ENCODE data around the gene NOXA1. TPM values are rescaled to one million over a fixed set of nuclear protein-coding genes. Genes with fewer than 3 reads are reported as not detected.
"Not testable (repeated sequence)": the region's sequence is repeated elsewhere in the genome, so short reads cannot be mapped to it uniquely, and the experiment has no call there.

The NOXA1 gene
- total RNA-seq, 4 donors from 2014 or later, result 3.1 to 5.6 (median 4.4) TPM

- intact Hi-C loops (cut with DNase I; ENCODE audit: low total_unique reads), result no loop called here
- H3K4me3 ChIP-seq (ENCODE audit: low read depth, poor library complexity, severe bottlenecking), result no peak overlapping the region
- TF ChIP-seq, protein P1, sequence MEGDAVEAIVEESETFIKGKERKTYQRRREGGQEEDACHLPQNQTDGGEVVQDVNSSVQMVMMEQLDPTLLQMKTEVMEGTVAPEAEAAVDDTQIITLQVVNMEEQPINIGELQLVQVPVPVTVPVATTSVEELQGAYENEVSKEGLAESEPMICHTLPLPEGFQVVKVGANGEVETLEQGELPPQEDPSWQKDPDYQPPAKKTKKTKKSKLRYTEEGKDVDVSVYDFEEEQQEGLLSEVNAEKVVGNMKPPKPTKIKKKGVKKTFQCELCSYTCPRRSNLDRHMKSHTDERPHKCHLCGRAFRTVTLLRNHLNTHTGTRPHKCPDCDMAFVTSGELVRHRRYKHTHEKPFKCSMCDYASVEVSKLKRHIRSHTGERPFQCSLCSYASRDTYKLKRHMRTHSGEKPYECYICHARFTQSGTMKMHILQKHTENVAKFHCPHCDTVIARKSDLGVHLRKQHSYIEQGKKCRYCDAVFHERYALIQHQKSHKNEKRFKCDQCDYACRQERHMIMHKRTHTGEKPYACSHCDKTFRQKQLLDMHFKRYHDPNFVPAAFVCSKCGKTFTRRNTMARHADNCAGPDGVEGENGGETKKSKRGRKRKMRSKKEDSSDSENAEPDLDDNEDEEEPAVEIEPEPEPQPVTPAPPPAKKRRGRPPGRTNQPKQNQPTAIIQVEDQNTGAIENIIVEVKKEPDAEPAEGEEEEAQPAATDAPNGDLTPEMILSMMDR (IDR thresholded peaks at IDR 0.05), result no peak
- no peak for TF ChIP-seq POLR2A (IDR thresholded peaks at IDR 0.05)
- DNase-seq (ENCODE audit: low spot score in 2 of 2), result no peak
- WGBS, 2 donors, result 89 to 91% methylated on average over 21 to 23 of the region's 23 CpGs
Measured at GRCh38 chr9:137465720-137466388, 42.7 kb downstream of the NOXA1 start.

- H3K4me3 ChIP-seq (ENCODE audit: low read depth, poor library complexity, severe bottlenecking); intact Hi-C loops (cut with DNase I; ENCODE audit: low total_unique reads); DNase-seq (ENCODE audit: low spot score in 2 of 2): not testable (repeated sequence)
- WGBS, 2 donors, result 91% methylated on average over 35 of the region's 35 CpGs
Measured at GRCh38 chr9:137466389-137467085, 43.3 kb downstream of the NOXA1 start.

GRCh38 chr9:137467161-137467581 lies 44.0 kb downstream of the NOXA1 start:
- TF ChIP-seq, protein P1 (IDR thresholded peaks at IDR 0.05), result no peak
- no peak for TF ChIP-seq POLR2A (IDR thresholded peaks at IDR 0.05)
- intact Hi-C loops (cut with DNase I; ENCODE audit: low total_unique reads), result no loop called here
- WGBS, 2 donors, result 83 to 94% methylated on average over 7 to 16 of the region's 16 CpGs
- no peak overlapping the region for H3K4me3 ChIP-seq (ENCODE audit: low read depth, poor library complexity, severe bottlenecking)
- peak in 1 of 2 donors; percentile 82 for DNase-seq (ENCODE audit: low spot score in 2 of 2)

- no peak overlapping the region for H3K4me3 ChIP-seq (ENCODE audit: low read depth, poor library complexity, severe bottlenecking)
- WGBS, 2 donors, result 92 to 96% methylated on average over 5 to 7 of the region's 7 CpGs
- TF ChIP-seq, protein P1 (IDR thresholded peaks at IDR 0.05), result no peak
- TF ChIP-seq POLR2A (IDR thresholded peaks at IDR 0.05), result no peak
- no peak for DNase-seq (ENCODE audit: low spot score in 2 of 2)
- intact Hi-C loops (cut with DNase I; ENCODE audit: low total_unique reads), result no loop called here
Measured at GRCh38 chr9:137467896-137468295, 44.7 kb downstream of the NOXA1 start.

DNA sequence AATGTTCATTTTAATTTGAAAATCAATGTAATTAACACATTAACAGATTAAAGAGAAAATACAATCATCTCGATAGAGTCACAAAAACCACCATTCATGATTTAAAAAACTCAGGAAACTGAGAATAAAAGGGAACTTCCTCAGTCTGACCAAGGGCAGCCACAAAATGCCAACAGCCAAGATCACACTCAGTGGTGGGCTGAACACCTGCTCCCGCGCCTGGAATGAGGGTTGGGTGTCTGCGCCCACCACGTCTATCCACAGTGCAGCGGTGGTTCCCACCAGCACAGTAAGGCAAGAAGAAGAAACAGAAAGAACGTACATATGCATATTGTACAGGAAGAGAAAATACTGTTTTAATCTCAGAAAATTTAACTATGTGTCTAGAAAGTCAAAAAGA lies 47.6 kb downstream of the NOXA1 start:
- no peak overlapping the region for H3K4me3 ChIP-seq (ENCODE audit: low read depth, poor library complexity, severe bottlenecking)
- DNase-seq (ENCODE audit: low spot score in 2 of 2), result no peak
- 75 to 78% methylated on average over 7 of the region's 7 CpGs for WGBS, 2 donors
- TF ChIP-seq, protein P1 (IDR thresholded peaks at IDR 0.05), result no peak
- TF ChIP-seq POLR2A (IDR thresholded peaks at IDR 0.05), result no peak
- intact Hi-C loops (cut with DNase I; ENCODE audit: low total_unique reads), result no loop called here

DNA sequence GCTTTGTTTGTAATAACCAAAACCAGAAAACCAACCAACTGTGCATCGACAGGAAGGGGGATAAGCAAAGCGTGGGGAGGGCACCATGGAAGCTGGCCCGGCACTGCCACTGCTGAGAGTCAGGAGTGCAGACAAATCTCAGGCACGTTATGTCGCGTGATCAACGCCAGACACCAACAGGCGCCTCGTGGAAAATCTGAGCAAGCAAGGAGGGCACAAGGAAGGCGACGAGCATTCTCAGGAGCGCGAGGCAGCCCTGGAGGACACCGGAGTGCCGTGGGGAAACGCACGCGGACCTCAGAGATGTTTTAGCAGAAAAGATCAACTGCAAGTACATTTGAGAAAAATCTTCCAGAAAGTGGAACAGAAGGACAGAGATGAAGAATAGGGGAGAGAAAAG lies 51.1 kb downstream of the NOXA1 start:
- no peak for TF ChIP-seq POLR2A (IDR thresholded peaks at IDR 0.05)
- WGBS, 2 donors, result 96% methylated on average over 18 of the region's 18 CpGs
- intact Hi-C loops (cut with DNase I; ENCODE audit: low total_unique reads), result no loop called here
- no peak for DNase-seq (ENCODE audit: low spot score in 2 of 2)
- H3K4me3 ChIP-seq (ENCODE audit: low read depth, poor library complexity, severe bottlenecking), result no peak overlapping the region

Measured in lower leg skin (tissue), 4 donors.